Cardiac atrium fibroblast (primary cell): ENCODE results near the gene MSI2. TPM values are rescaled to one million over a fixed set of nuclear protein-coding genes. Genes with fewer than 3 reads are reported as not detected.

Experiments
- total RNA-seq: library from RNA; depleted of rRNA; stranded (reverse); fragments of >200 nt; gene quantifications from 2 replicates; pipeline ENCODE4 v1.2.3, GENCODE V29; 2015

The MSI2 gene
- 7.2 and 18.0 TPM in 2 replicates for total RNA-seq

DNA sequence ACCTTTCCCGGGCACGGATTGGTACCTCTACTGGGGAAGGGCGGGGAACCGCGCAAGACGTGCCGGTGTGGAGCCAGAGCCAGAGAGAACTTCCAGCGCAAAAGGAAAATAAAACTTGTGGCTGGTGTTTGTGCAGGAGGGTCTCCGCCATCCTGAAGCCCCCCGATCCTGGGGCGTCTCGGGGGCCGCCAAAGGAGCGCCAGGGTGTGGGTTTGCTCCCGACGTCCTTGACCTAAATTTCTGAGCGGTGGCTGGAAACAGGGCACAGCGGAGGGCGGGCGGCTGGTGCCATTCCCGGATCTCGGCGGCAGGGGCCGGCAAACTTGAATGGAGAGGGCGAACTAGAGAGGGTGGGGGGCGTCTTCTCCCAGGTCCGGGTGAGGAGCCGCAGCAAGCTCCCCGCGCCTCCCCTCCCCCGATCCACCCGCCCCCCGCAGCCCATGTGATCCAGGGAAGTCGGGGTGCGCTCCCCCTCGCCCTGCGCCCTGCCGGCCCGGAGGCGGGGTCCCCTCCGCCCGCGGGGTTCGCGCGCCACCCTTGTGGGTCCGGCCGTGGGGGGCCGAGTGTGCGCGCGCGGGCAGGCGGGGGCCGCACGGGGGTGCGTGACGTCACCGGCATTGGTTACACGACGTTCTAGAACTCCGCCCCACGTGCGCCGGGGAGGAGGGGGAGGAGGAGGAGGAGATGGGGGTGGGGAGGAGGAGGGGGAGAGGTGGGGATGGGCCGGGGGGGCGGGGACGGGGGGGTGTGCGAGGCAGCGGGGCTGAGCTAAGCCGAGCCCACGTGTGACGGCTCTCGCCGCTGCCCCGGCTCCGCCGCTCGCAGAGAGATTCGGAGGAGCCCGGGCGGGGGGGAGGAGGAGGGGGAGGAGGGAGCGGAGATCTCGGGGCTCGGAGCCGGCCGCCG, at the start of gene MSI2:
Gene MSI2, plus strand, starts transcription at position 748 of the 906 bp plus-strand sequence. CDS start 220 bp downstream, outside the sequence.

Other genes with a start within 250 kb of the MSI2 start
- 7.8 and 11.8 TPM in 2 replicates for gene AKAP1, start 171.3 kb upstream of the MSI2 start, total RNA-seq